ENCODE data around the gene KLHL29.

The KLHL29 gene

GRCh38 chr2:23513245-23513871, 128.4 kb downstream of the KLHL29 start:
- DNase-seq (ENCODE audit: low spot score) = no peak

- DNase-seq (ENCODE audit: low spot score) = no peak
Observed at GRCh38 chr2:23513872-23514793, 129.2 kb downstream of the KLHL29 start.

GRCh38 chr2:23516520-23517256, 131.7 kb downstream of the KLHL29 start:
- DNase-seq (ENCODE audit: low spot score) = no peak

- DNase-seq (ENCODE audit: low spot score) = no peak
Observed at GRCh38 chr2:23518481-23519333, 133.7 kb downstream of the KLHL29 start.

GRCh38 chr2:23519334-23519651, 134.3 kb downstream of the KLHL29 start:
- DNase-seq (ENCODE audit: low spot score) = no peak

- DNase-seq (ENCODE audit: low spot score) = peak; percentile 32
Observed at GRCh38 chr2:23520256-23520655, 135.3 kb downstream of the KLHL29 start.

GRCh38 chr2:23521060-23521459, 136.1 kb downstream of the KLHL29 start:
- DNase-seq (ENCODE audit: low spot score) = no peak

GRCh38 chr2:23522726-23523372, 137.9 kb downstream of the KLHL29 start:
- no peak for DNase-seq (ENCODE audit: low spot score)

- DNase-seq (ENCODE audit: low spot score) = peak; percentile 23
Observed at GRCh38 chr2:23523373-23524260, 138.6 kb downstream of the KLHL29 start.

GRCh38 chr2:23524261-23524706, 139.3 kb downstream of the KLHL29 start:
- no peak for DNase-seq (ENCODE audit: low spot score)

GRCh38 chr2:23525137-23525765, 140.3 kb downstream of the KLHL29 start:
- DNase-seq (ENCODE audit: low spot score) = no peak

- no peak for DNase-seq (ENCODE audit: low spot score)
Observed at GRCh38 chr2:23526114-23526513, 141.1 kb downstream of the KLHL29 start.

GRCh38 chr2:23526835-23527790, 142.1 kb downstream of the KLHL29 start:
- DNase-seq (ENCODE audit: low spot score) = no peak

GRCh38 chr2:23528171-23528570, 143.2 kb downstream of the KLHL29 start:
- DNase-seq (ENCODE audit: low spot score) = no peak

GRCh38 chr2:23528690-23529089, 143.7 kb downstream of the KLHL29 start:
- no peak for DNase-seq (ENCODE audit: low spot score)

- DNase-seq (ENCODE audit: low spot score) = no peak
Observed at GRCh38 chr2:23529659-23530058, 144.7 kb downstream of the KLHL29 start.

GRCh38 chr2:23530206-23530908, 145.4 kb downstream of the KLHL29 start:
- no peak for DNase-seq (ENCODE audit: low spot score)

- no peak for DNase-seq (ENCODE audit: low spot score)
Observed at GRCh38 chr2:23530909-23531276, 145.9 kb downstream of the KLHL29 start.
